Epithelial cell of esophagus (primary cell): ENCODE data around the gene DCUN1D4.
"Not testable (repeated sequence)": the region's sequence is repeated elsewhere in the genome, so short reads cannot be mapped to it uniquely, and the experiment has no call there.

Experiments
- DNase-seq: peaks from one replicate; pipeline ENCODE4 v3.0.0; 2010; ENCODE audit warnings: low read depth
- H3K4me3 ChIP-seq: 2 replicates; pipeline ENCODE4 v1.5.1; 2011; ENCODE audit warnings: mild to moderate bottlenecking, low read length, control low read depth
- TF ChIP-seq, protein P1 (sequence below): IDR thresholded peaks from 2 replicates; pipeline ENCODE4 v1.5.1; 2011; ENCODE audit warnings: low read depth, mild to moderate bottlenecking, low read length, control low read depth, inconsistent platforms; ENCODE audit not compliant: insufficient read depth; ENCODE audit errors: missing control alignments

Gene DCUN1D4

DNA sequence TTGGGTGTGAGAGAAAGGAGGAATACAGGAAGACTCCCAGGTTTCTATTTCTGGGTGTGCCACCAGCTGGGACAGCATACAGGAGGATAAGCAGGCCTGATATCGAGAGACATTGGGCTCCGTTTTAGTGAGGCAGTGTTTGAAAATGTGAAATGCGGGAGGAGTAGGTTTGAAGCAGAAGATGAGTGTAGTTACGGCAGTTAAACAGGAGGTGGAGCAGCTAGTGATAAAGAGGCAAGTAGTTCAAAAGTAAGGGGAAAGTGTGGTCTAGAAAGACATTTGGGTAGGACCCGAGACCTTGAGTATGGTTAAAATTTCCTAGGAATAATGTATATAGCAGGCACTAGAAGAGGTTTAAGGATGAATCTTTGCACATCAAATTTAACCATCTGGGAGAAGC lies 42.4 kb downstream of the DCUN1D4 start:
- no peak overlapping the region for H3K4me3 ChIP-seq
- DNase-seq: peak; percentile 49
- TF ChIP-seq, protein P1, sequence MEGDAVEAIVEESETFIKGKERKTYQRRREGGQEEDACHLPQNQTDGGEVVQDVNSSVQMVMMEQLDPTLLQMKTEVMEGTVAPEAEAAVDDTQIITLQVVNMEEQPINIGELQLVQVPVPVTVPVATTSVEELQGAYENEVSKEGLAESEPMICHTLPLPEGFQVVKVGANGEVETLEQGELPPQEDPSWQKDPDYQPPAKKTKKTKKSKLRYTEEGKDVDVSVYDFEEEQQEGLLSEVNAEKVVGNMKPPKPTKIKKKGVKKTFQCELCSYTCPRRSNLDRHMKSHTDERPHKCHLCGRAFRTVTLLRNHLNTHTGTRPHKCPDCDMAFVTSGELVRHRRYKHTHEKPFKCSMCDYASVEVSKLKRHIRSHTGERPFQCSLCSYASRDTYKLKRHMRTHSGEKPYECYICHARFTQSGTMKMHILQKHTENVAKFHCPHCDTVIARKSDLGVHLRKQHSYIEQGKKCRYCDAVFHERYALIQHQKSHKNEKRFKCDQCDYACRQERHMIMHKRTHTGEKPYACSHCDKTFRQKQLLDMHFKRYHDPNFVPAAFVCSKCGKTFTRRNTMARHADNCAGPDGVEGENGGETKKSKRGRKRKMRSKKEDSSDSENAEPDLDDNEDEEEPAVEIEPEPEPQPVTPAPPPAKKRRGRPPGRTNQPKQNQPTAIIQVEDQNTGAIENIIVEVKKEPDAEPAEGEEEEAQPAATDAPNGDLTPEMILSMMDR: peak; percentile 65

DNA sequence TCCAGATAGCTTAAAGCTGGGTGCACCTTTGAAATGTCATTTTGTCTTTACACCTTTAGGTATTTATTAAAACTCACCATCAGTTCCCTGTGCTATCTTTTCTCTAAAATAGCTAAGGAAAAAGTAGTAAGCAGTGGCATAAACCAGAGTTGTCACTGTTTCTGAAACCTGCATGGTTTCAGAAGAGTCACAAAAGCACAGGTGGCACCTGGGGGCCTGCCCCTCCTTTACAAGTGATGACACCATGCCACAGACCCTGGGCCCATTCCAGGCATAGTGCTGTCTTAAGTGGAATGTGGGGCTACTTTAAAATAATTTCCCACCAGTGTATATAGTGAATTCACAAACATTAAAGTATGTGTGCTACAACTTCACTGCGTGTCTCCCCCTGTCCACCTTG lies 47.8 kb downstream of the DCUN1D4 start:
- DNase-seq: no peak
- H3K4me3 ChIP-seq: no peak overlapping the region
- TF ChIP-seq, protein P1: no peak

DNA sequence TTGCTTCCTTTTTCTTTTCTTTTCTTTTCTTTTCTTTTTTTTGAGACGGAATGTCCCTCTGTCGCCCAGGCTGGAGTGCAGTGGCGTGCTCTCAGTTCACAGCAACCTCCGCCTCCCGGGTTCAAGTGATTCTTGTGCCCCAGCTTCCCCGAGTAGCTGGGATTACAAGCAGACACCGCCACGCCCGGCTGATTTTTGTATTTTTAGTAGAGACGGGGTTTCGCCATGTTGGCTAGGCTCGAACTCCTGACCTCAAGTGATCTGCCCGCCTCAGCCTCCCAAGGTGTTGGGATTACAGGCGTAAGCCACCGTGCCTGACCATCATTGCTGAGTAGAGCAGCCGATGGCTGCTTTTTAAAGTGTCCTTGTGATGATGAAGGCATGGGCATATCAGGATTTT lies 50.4 kb downstream of the DCUN1D4 start:
- not testable (repeated sequence) for H3K4me3 ChIP-seq, DNase-seq

DNA sequence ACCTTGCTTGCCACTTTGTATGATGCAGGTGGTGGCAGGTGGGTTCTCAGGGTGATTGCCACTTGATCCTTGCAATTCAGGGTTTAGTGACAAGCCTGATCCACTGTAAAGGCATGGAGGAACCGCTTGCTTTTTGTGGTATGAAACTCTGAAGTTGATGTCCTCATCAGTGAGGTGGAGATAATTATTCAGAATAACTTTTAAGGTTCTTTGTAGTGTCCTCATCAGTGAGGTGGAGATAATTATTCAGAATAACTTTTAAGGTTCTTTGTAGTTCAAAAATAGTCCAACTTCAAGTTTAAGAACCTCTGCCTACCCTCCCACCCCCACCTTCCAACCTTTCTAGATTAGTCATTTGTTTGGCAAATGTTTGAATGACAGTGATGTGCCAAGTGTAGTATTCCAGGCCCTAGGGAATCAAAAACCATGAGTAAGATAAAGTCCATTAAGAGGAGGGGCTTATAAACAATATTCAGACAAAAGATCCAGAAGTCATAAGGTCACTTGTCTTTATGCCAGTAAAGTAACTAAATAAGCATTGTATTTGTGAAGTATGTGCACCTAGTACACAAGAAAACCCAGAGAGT lies 51.2 kb downstream of the DCUN1D4 start:
- TF ChIP-seq, protein P1: no peak
- peak; percentile 40 for DNase-seq
- no peak overlapping the region for H3K4me3 ChIP-seq

DNA sequence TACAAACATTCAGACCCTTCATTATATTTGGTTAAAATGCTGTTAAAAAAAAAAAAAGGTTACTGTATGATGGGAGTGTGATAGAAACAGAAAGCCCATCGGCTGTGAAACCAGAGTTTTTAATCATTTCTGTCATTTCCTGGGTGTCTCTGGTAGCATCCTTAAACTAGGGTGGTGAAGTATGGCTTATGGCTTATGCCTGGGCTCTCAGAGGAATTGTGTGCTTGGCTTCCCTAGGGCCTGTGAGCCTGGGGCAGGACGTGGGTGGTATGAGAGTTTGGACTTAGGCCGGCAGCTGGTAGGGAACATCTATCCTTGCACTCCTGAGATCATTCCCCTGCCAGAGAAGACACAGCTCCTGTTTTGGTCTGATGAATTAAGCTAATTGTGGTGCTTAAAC lies 52.2 kb downstream of the DCUN1D4 start:
- H3K4me3 ChIP-seq: no peak overlapping the region
- TF ChIP-seq, protein P1: no peak
- DNase-seq: no peak

DNA sequence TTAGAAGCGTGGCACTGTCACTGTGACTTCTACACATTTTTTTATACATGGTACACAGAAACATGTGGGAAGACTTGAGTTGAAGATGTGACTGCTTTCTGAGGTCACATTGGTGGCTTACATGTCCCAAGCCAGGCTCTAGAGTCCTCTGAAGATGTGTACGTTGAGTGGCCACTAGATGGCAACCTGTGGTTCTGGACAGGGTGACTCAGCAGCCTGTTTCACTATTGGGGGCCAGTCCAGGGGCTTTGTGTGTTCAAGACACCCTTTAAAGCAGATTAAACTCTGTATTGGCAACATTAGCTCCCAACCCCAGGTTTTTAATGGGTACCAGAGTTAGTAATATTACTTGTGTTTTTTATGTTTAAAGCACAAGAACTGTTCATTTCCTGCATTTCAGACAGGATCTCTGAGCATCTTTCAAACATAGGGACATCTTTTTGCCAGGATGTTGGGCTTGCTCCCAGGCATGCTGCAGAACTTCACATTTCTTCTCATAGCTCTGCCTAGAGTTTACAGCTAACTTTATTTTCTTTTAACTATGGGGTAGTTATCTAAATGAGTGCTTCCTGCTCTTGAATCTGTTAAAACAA lies 53.0 kb downstream of the DCUN1D4 start:
- DNase-seq: peak; percentile 64
- H3K4me3 ChIP-seq: no peak overlapping the region
- TF ChIP-seq, protein P1: peak; percentile 95

DNA sequence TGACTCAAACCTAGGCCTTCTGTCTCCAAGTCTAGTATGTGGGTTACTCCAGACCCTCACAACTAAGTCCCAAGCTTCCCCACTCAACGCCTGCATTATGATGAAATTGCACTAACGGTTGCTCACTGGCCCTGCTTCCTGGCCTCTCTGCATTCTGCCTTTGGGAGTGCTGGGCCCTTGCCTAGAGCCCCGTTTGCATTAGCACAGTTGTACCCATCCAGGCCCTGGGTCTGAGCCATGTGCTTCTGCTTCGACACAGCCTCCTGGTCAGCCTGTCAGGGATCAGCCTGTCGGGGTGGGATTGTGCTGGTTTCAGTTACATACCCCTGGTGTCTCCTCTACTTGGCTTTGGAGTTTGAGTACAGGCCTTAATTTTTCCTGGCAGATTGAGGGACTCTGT lies 58.4 kb downstream of the DCUN1D4 start:
- H3K4me3 ChIP-seq: no peak overlapping the region
- no peak for DNase-seq
- TF ChIP-seq, protein P1: no peak
